Colonic mucosa (tissue), 4 donors: ENCODE results near the gene DES. TPM values are rescaled to one million over a fixed set of nuclear protein-coding genes. Genes with fewer than 3 reads are reported as not detected.

Experiments
- DNase-seq: peaks from one replicate; pipeline ENCODE4 v3.0.0-alpha.2; 2020
- H3K27ac ChIP-seq: fragments of 200-600 bp; one replicate; pipeline ENCODE4 v1.8.0; 2021
- H3K27me3 ChIP-seq: fragments of 200-600 bp; one replicate; pipeline ENCODE4 v1.8.0; 2021
- H3K36me3 ChIP-seq: fragments of 200-600 bp; one replicate; pipeline ENCODE4 v1.8.0; 2021
- H3K4me1 ChIP-seq: fragments of 200-600 bp; one replicate; pipeline ENCODE4 v1.8.0; 2021; ENCODE audit warnings: mild to moderate bottlenecking
- H3K4me3 ChIP-seq: fragments of 200-600 bp; one replicate; pipeline ENCODE4 v1.8.0; 2021
- H3K9ac ChIP-seq, 2 donors: one replicate each; pipeline ENCODE4 v1.7.0; 2013; ENCODE audit warnings: control low read depth in 2 of 2, low read depth in 2 of 2, low read length in 2 of 2
- H3K9me3 ChIP-seq: fragments of 200-600 bp; one replicate; pipeline ENCODE4 v1.8.0; 2021
- intact Hi-C: fragments of 100-400 bp; cut with DNase I; formaldehyde crosslinking; loops from one replicate; pipeline ENCODE4 v1.14.1; 2022
- total RNA-seq, 2 donors: library from RNA; stranded (reverse); fragmentation: NEBNext Ultra II Directional in 1 of 2; extraction: Animal tissue kit (Norgen Biotek cat#: 25700) in 1 of 2; gene quantifications; one replicate each; pipeline ENCODE4 v1.2.1, GENCODE V29; 2021
- TF ChIP-seq, protein P1 (sequence below): fragments of 200-600 bp; IDR thresholded peaks from one replicate; pipeline ENCODE4 v1.8.0; 2022; ENCODE audit warnings: antibody characterized with exemption, mild to moderate bottlenecking
- donor health status: healthy.
- donor health status: DM: no; HTN: no; CAD: no.
- donor health status: DM: no; HTN: no; CAD: no.

DES gene
- total RNA-seq, 2 donors from 2014 or later, result 24.0 to 917 TPM

DNA sequence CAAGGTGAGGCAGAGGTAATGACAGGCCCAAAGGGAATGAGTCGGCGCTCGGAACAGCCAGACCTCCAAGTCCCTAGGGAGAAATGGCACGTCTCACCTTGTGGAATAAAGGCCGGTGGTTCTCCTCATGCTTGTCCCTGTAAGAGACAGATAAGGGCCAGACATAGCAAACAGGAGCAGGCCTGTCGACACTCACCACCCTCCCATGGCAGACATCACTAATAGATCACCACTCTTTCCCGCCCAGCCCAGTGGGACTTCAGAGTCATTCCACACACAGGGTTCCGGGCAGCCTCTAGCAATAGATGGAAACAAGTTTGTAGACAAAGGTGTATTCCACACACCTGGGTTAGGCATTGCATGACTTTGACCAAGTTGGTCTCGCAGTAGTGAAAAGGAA is 36.7 kb upstream of the DES start:
- TF ChIP-seq, protein P1, sequence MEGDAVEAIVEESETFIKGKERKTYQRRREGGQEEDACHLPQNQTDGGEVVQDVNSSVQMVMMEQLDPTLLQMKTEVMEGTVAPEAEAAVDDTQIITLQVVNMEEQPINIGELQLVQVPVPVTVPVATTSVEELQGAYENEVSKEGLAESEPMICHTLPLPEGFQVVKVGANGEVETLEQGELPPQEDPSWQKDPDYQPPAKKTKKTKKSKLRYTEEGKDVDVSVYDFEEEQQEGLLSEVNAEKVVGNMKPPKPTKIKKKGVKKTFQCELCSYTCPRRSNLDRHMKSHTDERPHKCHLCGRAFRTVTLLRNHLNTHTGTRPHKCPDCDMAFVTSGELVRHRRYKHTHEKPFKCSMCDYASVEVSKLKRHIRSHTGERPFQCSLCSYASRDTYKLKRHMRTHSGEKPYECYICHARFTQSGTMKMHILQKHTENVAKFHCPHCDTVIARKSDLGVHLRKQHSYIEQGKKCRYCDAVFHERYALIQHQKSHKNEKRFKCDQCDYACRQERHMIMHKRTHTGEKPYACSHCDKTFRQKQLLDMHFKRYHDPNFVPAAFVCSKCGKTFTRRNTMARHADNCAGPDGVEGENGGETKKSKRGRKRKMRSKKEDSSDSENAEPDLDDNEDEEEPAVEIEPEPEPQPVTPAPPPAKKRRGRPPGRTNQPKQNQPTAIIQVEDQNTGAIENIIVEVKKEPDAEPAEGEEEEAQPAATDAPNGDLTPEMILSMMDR, result no peak
- H3K36me3 ChIP-seq, result peaks cover 8% of the 10 kb centered on the region
- no peak overlapping the region for H3K9ac ChIP-seq
- H3K4me1 ChIP-seq, result peaks cover 3% of the 10 kb centered on the region
- DNase-seq, result no peak
- no peak overlapping the region for H3K27ac ChIP-seq
- no peaks in the 10 kb centered on the region for H3K9me3 ChIP-seq
- intact Hi-C loops, result no loop called here
- no peak overlapping the region for H3K4me3 ChIP-seq
- H3K27me3 ChIP-seq, result no peaks in the 10 kb centered on the region

DNA sequence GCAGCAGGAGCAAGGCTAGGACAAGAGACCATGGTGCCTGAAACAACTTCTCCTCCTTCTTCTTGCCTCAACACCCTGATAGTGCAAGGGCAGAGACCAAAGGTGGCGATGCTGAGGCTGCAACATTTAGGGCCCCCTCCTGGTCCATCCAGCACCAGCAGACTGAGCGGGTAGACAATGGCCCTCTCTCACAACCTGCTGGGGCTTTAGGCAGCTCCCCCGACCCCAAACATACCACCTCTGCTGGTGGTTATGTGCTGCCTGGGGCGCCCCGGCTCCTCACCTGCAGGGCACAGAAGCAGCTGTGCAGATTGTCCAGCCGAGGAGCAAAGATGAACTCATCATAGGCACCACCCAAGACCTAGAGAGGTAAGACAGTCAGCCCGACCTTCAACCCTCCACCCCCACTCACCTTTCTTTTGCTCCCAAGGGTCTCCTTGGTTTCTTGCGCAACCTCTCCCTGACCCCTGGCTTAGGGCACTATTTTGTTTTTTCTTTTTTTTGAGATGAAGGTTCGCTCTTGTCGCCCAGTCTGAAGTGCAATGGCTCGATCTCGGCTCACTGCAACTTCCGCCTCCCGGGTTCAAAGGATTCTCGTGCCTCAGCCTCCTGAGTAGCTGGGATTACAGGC is 34.0 kb upstream of the DES start:
- peaks cover 8% of the 10 kb centered on the region for H3K36me3 ChIP-seq
- H3K27ac ChIP-seq, result no peak overlapping the region
- no peaks in the 10 kb centered on the region for H3K27me3 ChIP-seq
- no peak for DNase-seq
- TF ChIP-seq, protein P1, result no peak
- intact Hi-C loops, result no loop called here
- H3K9ac ChIP-seq, result no peak overlapping the region
- H3K4me1 ChIP-seq, result peaks cover 8% of the 10 kb centered on the region
- no peaks in the 10 kb centered on the region for H3K9me3 ChIP-seq
- no peak overlapping the region for H3K4me3 ChIP-seq

DNA sequence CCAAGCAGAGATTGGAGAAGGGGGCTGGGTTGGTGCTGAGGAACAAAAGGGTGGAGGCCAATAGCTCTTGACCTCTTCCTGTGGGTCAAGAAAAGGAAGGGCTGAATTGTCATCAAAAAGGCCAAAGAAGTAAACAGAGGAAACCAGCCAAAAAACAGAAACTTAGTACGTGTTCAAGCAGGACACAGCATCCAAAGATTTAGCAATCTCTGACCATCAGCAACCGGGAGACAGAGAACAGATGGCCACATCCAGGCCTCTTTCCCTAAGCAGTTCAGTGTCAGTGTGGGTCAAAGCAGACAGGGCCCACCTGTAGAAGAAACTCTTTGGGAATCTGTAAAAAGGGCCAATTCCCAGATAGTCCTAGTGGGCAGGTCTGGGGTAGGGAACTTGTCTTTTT is 33.3 kb upstream of the DES start:
- no peak for DNase-seq

DNA sequence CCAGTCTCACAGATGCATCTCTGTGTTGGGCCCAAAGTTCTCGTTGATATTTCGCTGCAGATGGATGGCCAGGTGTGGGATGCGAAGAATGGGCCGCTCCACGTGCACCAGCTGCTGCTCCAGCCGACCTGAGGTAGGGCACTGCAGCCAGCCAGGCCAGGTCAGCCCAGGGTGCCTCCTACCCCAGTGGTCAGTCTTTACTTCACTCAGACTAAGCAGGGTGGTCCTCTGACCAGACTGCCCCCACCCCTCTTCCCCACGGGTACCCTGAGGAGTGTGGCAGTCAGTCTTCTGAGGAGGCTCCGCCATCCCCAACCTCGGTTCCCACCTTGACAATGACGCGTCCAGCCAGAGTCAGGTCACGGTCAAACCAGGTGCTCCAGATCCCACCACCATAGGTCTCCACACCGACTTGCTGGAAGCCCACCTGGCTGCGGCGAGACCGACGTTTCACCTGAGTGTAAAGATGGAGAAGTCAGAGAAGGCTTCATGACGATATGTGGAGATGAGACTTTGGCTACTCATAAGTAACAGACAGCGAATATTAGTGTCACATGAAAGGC is 32.1 kb upstream of the DES start:
- H3K27me3 ChIP-seq, result no peaks in the 10 kb centered on the region
- TF ChIP-seq, protein P1, result no peak
- peaks cover 8% of the 10 kb centered on the region for H3K4me1 ChIP-seq
- no peaks in the 10 kb centered on the region for H3K9me3 ChIP-seq
- H3K9ac ChIP-seq, result no peak overlapping the region
- H3K4me3 ChIP-seq, result no peak overlapping the region
- no peak overlapping the region for H3K27ac ChIP-seq
- intact Hi-C loops, result no loop called here
- DNase-seq, result no peak
- H3K36me3 ChIP-seq, result peaks cover 8% of the 10 kb centered on the region

More for the DNA sequence above, 33.3 kb upstream of the DES start:
- Histone ChIP-seq H3K9ac (no peak overlapping the region), H3K27me3 (no peaks in the 10 kb centered on the region), H3K36me3 (peaks cover 8% of the 10 kb centered on the region), H3K4me1 (peaks cover 8% of the 10 kb centered on the region), H3K4me3 (no peak overlapping the region), H3K27ac (no peak overlapping the region), H3K9me3 (no peaks in the 10 kb centered on the region)
- TF ChIP-seq, protein P1, result no peak
- intact Hi-C loops, result no loop called here

DNA sequence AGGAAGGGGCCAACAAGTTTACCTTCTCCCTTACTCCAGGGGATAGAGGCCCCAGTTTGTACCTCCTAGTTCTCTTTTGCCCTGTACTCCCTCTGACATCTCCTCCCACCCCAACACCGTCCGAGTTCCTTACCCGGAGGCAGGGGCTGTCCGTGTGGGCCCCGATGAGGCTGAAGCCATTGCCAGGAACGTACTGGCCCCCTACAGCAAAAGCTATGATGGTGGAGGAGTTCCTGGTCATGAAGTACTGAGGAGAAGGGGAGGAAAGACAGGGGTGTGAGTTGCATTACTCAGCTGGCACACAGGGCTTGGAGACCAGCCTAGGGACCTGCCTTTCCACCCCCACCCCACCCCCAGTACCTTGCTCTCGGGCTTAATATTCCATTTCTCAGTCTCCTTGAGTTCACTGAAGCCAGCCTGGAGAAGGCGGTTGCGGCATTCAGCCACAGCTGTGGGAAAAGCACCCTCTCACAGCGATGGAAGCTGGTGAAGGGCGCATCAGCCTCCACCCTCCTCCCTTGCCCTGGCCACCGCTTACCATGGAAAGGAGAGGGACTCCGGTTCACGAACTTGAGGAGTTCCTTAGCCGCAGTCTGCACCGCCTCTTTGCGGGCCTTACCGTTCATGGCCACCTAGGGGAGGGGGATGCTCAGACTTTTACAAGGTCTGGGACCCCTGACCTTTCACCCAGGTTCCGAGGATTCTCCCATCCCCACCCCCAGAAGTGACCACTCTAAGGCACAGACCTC is 31.5 kb upstream of the DES start:
- Histone ChIP-seq H3K9me3 (no peaks in the 10 kb centered on the region), H3K36me3 (peaks cover 8% of the 10 kb centered on the region), H3K4me3 (peak overlapping the region; percentile 81), H3K4me1 (peaks cover 8% of the 10 kb centered on the region), H3K9ac (peak overlapping the region; percentile 46 to 78), H3K27me3 (no peaks in the 10 kb centered on the region), H3K27ac (peak overlapping the region; percentile 95)
- intact Hi-C loops, result no loop called here
- no peak for DNase-seq
- TF ChIP-seq, protein P1, result no peak
